Activated CD4-positive, CD25-positive, alpha-beta regulatory T cell (primary cell): ENCODE data around the gene DPP6.

Source experiments
- DNase-seq, 4 experiments: peaks; one replicate each; lab custom pipeline; 2025; lab: John Stamatoyannopoulos, UW

Gene DPP6

DNA sequence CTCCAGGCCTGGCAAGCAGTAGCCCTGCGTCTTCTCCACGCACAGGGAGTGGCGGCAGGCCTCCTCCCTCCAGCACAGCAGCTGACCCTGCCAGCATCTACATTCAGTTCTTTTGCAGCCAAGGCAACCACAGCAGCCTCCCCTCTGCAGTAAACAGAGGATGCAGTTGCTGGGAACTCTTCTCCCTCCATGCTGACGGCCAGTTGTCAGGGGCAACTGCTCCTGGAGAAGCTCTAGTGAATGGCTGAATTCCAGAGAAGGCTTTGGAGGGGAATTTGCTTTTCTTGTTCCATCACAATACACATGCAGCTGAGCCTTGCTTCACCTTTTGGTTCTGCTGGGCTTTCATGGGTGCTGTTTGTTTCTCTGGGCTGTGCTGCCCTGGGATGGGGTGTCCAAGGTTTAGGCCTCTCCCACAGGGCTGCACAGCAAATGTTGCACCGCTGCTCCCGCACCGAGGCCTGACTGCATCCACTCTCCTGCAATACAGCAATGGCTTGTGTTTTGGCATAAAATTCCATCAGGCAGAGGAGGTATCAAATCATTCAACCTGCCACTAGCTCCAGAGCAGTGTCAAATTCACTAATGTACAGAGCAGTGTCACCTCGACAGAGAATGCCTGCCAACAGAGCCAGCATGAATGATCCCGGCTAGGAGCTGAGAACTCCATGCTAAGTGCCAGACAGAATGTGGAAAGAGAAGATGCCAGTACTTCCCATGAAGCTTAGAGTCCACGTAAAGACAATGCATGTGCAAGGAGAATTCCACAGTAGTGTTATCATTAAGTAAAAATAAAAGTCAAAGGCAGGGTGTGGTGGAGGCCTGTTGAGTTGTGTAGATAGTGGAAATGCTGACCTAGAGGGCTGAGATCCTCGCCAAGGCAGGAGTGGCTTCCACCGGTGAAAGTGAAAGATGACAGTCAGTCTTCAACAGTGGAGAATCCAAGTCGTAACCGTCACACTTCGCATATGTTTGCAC lies 399.6 kb downstream of the DPP6 start:
- no peak for DNase-seq

DNA sequence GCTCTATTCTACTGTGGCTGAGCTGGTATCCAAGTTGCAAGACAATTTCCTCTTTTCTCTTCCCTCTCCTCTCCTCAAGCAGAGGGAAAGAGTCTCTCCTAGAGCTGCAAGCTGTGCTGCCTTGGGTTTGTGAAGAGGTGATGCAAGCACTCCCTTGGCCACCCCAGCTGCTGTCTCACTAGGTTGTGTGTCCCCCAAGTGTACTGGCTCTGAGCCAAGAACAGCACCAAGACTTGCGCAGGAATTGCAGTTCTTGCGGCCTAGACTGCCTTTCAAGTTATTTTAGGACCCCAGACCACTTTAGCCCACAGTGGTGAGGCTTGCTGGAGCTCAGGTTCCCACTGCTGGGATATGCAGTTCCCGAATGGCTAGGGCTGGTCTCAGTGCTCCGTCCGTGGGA lies 411.6 kb downstream of the DPP6 start:
- DNase-seq, result no peak

- no peak for DNase-seq
Measured at GRCh38 chr7:154469652-154470051, 417.5 kb downstream of the DPP6 start.

GRCh38 chr7:154472343-154472742 lies 420.1 kb downstream of the DPP6 start:
- no peak for DNase-seq

- no peak for DNase-seq
Measured at GRCh38 chr7:154473360-154473759, 421.2 kb downstream of the DPP6 start.

GRCh38 chr7:154474903-154475520 lies 422.8 kb downstream of the DPP6 start:
- no peak for DNase-seq

GRCh38 chr7:154475864-154476263 lies 423.7 kb downstream of the DPP6 start:
- DNase-seq, result no peak

DNA sequence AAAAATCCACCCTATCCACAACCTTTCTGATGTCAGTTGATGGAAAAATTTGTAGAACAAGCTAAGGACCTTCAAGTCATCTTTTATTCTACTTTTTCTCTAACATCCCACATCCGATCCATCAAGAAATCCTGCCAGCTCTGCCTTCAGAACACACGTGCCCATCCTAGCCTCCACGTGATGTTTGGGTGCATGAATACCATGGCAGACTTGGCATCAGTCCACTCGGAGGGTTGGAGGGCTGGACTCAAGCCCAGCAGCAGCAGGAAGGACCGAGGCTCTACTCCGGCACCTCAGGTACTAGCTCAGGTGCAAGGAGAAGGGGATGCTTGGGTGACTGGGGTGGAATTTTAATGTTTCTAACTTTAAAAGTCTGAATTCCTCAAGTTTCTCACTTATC lies 428.6 kb downstream of the DPP6 start:
- DNase-seq, result no peak

DNA sequence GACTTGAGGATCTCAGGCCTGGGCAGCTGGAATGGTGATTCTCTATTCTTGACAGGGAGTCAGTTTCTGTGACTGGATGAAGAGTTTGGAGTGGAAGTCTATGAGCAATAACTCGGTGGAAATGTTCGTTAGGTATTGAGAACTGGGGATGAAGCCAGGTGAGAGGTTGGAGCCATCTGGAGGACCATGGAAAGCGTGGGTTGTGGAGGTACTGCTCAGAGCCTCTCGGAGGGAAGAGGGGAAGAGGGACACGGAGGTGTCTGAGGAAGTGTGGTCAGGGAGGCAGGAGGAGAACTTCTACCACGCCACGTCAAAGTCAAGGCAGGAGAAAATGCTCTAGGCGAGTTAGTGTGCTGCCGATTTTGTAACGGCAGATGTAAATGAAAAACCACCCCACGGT lies 430.7 kb downstream of the DPP6 start:
- DNase-seq, result no peak

DNA sequence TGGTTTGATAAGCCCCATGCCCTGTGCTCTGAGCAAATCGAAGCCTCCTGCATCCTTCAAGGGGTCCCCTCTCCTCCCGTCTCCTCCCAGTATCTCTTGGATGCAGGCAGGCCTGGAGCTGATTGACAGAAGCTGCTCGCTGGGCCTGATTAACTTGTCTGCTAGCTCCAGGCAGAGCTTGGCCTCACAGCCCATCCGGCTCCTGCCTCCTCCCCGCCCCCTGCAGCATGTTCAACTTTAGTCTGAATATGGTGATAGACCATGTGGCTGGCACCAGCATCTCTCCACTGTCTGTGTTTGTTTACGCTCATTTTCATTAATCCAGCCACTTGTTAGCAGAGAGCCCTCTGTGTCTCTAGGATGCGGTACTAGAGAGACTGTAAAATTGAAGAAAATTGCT lies 432.2 kb downstream of the DPP6 start:
- DNase-seq, result no peak

DNA sequence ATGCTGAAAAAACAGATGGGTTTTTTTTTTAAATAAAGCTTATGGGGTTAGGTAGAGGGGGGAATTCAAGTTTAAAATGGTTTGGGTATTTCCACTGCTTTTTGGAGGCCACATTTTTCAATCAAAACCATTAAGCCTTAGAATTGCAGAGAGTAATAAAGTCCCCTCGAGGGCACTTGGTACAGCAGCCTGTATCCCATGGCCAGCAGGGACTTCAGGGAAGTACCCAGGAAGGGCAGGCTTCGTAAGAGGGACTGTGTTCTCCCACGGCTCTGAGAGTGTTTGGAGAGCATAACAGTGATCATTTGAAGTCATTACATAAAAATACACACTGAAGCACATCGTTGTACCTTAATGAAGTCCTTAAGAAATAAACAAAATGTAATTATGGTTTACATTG lies 432.7 kb downstream of the DPP6 start:
- DNase-seq, result no peak

DNA sequence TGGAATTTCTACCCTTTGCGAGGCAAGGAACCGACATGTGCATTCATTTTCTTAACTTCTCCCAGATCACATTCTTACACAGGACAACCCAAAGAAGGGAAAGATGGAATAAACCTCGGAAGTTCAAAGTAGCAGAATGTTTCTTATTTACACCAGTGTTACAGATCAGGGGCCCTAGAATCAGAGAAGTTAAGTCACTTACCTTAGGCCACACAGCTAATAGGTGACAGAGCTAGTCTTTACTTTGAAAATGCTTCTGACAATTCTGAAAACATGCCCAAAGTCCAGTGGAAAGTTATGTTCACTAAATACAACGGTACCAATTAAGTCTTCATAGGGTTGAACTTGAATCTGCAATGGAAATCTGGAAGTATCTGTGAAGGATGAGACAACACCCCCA lies 437.7 kb downstream of the DPP6 start:
- DNase-seq, result no peak

DNA sequence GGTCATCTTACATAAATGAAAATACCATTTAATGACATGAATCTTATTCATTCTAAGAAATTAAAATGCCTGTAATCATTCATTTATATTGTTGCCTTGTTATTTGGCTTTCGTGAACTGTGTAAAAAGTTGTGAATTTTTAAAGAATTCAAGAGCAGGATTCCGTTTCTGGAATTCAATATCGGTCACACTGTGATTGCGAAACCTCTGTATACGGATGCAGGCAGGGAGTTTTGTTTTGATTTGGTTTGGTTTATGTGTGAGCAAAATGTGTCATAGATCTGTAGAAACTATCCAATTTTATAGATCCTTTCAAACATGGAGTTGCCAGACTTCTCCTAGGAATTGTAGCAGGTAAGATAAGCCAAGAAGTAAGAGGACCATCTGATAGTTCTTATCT lies 441.4 kb downstream of the DPP6 start:
- no peak for DNase-seq

DNA sequence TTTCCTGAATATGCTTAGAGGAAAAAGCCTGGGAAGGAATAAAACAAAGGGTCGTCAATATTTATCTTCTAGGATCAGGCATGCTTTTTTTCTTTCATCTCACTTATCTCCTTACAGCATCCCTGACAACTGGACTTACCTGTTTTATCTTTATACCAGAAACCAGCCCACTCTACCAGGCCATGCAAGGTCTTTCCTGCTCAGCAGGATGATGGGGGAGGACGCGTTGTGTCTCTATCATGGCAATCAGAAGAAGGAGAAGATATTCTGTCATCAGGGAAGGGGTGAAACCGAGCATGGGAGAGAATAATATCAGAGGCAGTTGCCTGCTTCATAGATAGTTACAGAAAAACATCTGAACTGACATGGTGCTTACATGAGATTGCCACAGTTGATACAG lies 445.6 kb downstream of the DPP6 start:
- DNase-seq, result no peak

GRCh38 chr7:154503962-154504550 lies 451.9 kb downstream of the DPP6 start:
- DNase-seq, result no peak

GRCh38 chr7:154504918-154505317 lies 452.7 kb downstream of the DPP6 start:
- DNase-seq, result no peak

DNA sequence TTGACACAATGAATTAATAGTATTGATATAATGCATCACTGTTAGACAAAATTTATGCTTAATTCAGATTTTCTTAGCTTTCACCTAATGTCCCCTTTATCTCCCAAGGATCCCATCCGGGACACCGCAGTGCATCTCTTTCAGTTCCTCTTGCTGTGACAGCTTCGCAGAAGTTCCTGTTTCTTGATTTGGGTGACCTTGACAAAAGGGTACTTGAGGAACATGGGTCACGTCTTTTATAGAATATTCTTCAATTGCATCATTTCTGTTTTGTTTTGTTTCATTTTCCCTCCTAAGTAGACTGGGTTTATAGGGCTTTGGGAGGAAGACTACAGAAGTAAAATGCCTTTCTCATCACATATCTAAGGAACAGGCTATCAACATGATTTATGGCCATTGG lies 453.2 kb downstream of the DPP6 start:
- DNase-seq, result no peak

DNA sequence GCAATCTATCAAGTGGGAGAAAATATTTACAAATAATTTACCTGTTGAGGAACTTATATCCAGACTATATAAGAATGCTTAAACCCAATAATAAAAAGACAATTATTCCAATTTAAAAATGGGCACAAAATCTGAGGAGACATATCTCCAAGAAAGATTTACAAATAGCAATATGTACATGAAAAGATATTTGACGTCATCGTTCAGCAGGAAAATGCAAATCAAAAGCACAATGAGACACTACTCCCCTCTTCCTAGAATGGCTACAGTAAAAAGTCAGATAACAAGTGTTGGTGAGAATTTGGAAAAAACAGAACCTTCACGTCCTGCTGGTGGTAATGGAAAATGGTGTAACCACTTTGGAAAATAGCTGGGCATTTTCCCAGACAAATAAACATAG lies 457.0 kb downstream of the DPP6 start:
- DNase-seq, result no peak

- DNase-seq, result no peak
Measured at GRCh38 chr7:154512121-154512833, 460.1 kb downstream of the DPP6 start.

DNA sequence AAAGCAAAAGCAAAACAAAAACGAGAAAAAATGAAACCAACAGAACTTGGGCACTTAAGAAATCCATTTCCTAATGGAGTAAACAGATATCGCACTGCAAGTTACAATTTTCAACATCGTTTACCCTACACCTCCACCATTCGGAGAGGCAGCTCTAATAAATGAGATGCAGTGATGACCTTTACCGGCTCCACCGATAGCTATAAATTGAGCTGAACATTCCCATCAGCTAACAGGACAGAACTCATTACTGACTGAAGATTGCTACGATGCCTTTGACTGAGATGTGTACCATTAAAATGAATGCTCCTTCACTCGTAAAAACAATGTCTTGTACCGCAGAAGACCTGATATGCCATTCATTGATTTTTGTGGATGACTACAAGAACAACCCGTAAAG lies 465.6 kb downstream of the DPP6 start:
- no peak for DNase-seq

GRCh38 chr7:154519229-154519628 lies 467.0 kb downstream of the DPP6 start:
- no peak for DNase-seq

GRCh38 chr7:154530136-154530535 lies 477.9 kb downstream of the DPP6 start:
- no peak for DNase-seq
